HepG2 (cell line): ENCODE data around the gene TMPO. TPM values are rescaled to one million over a fixed set of nuclear protein-coding genes. Genes with fewer than 3 reads are reported as not detected.

Experiments
- ATF1 ChIP-seq: IDR thresholded peaks from 2 replicates; pipeline ENCODE4 v1.6.1; 2016; ENCODE audit warnings: mild to moderate bottlenecking, control low read depth
- DMAP1 ChIP-seq: IDR thresholded peaks from 2 replicates; pipeline ENCODE4 v1.6.1; 2016
- HDAC2 ChIP-seq: sonication (generic); formaldehyde crosslinking; IDR thresholded peaks from 2 replicates; pipeline ENCODE4 v1.4.0; 2020; ENCODE audit warnings: missing genetic modification reagents
- ZNF33A ChIP-seq: sonication (generic); formaldehyde crosslinking; IDR thresholded peaks from 2 replicates; pipeline ENCODE4 v1.5.1; 2020; ENCODE audit warnings: missing genetic modification reagents, mild to moderate bottlenecking, moderate library complexity, borderline replicate concordance
- ZSCAN25 ChIP-seq: sonication (generic); formaldehyde crosslinking; IDR thresholded peaks from 2 replicates; pipeline ENCODE4 v1.8.0; 2022; ENCODE audit warnings: mild to moderate bottlenecking, missing genetic modification reagents
- polyA plus RNA-seq, 8 experiments: library from polyadenylated mRNA; depleted of rRNA in 3 of 8; stranded (reverse) in 7 of 8; unstranded in 1 of 8; fragments of >200 nt; fragmentation: Illumina TruSeq in 4 of 8; extraction: Trizol in 4 of 8; gene quantifications; 2 replicates each; pipeline versions ENCODE4 v1.2.1 to v1.2.3, GENCODE V29; 2011 to 2016; ENCODE audit warnings: low read depth in 4 of 8, missing spikeins in 1 of 8, mixed read lengths in 1 of 8; ENCODE audit not compliant: insufficient read depth in 1 of 8
- total RNA-seq, 5 experiments: library from RNA; depleted of rRNA; stranded (reverse); fragments of >200 nt; fragmentation: Illumina TruSeq; extraction: Trizol; gene quantifications; 2 replicates each; pipeline ENCODE4 v1.2.3, GENCODE V29; 2016; ENCODE audit warnings: low read depth in 1 of 5
- TF ChIP-seq, protein P1 (sequence below), 2 experiments: sonication (generic) in 1 of 2; formaldehyde crosslinking in 1 of 2; IDR thresholded peaks; 2 replicates each; pipeline versions ENCODE4 v1.6.1 to v1.9.0; 2014 to 2022; ENCODE audit warnings: antibody characterized with exemption in 1 of 2, borderline replicate concordance in 1 of 2, inconsistent platforms in 1 of 2, low read depth in 1 of 2, missing genetic modification reagents in 1 of 2
- TF ChIP-seq, protein P2 (sequence below): sonication (generic); formaldehyde crosslinking; conservative IDR thresholded peaks from 2 replicates; pipeline ENCODE4 v1.4.0; 2020; ENCODE audit warnings: mild to moderate bottlenecking, missing genetic modification reagents, moderate library complexity
- TF ChIP-seq, protein P3 (sequence below): sonication (generic); formaldehyde crosslinking; IDR thresholded peaks from 2 replicates; pipeline ENCODE4 v1.8.0; 2022; ENCODE audit warnings: mild to moderate bottlenecking, missing genetic modification reagents, borderline replicate concordance
- TF ChIP-seq, protein P4 (sequence below): IDR thresholded peaks from 2 replicates; pipeline ENCODE4 v1.4.0; 2020; ENCODE audit warnings: mild to moderate bottlenecking, missing genetic modification reagents
- TF ChIP-seq, protein P5 (sequence below): sonication (generic); IDR thresholded peaks from 2 replicates; pipeline ENCODE4 v1.6.1; 2016; ENCODE audit warnings: low read depth, borderline replicate concordance

The TMPO gene
- total and polyA plus RNA-seq, 2 of the 13 experiments (the other 11 are each of a cell fraction or from before 2014, with no cell fraction given): 24.2 to 167 TPM

DNA sequence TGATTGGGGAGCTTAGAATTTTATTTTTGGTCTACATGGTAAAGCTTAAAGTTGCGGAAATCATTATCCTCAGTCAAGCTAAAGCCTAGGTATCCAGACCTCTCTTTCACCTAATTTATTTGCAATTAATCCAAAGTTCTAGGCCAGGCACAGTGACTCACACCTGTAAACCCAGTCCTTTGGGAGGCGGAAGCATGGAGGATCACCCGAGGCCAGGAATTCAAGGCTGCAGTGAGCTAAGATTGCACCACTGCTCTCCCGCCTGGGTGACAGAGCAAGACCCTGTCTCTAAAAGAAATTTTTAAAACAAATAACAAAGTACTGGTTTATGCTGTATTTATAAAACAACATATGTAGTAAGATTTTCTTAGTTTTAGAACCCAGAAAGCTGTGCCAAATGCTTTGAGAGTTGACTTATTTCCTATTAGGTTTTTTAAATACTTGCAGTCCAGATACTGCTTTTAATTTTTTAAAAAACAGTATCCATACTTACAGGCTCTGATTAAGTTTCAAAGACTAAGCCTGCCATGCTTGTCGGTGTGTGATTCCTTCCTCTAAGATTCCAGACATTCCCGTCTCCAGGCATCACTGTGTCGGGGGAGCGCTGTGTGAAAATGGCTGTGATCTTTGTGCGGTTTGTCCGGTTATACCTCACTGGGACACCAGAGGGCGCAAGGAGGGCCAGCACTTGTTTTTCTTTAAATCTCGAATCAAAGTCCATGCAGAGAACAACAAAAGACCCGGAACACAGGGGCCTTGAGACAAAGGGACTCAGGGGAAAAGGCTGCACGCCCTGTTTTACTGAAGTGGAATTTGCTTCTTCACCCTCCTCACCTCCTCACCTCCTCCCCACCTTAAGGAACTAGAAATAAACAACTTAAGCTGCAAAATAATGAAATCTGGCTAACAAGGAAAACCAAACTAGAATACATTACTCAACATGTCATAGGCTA, 24.6 kb upstream of the TMPO start (continued):
- TF ChIP-seq, protein P1, sequence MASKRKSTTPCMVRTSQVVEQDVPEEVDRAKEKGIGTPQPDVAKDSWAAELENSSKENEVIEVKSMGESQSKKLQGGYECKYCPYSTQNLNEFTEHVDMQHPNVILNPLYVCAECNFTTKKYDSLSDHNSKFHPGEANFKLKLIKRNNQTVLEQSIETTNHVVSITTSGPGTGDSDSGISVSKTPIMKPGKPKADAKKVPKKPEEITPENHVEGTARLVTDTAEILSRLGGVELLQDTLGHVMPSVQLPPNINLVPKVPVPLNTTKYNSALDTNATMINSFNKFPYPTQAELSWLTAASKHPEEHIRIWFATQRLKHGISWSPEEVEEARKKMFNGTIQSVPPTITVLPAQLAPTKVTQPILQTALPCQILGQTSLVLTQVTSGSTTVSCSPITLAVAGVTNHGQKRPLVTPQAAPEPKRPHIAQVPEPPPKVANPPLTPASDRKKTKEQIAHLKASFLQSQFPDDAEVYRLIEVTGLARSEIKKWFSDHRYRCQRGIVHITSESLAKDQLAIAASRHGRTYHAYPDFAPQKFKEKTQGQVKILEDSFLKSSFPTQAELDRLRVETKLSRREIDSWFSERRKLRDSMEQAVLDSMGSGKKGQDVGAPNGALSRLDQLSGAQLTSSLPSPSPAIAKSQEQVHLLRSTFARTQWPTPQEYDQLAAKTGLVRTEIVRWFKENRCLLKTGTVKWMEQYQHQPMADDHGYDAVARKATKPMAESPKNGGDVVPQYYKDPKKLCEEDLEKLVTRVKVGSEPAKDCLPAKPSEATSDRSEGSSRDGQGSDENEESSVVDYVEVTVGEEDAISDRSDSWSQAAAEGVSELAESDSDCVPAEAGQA (IDR thresholded peaks at IDR 0.05; ENCODE audit: low read depth): 0 out of 2 replicates have a peak, but pooled peaks have one; percentile 54
- TF ChIP-seq, protein P1 (CRISPR knock-in tag; IDR thresholded peaks at IDR 0.05; ENCODE audit: borderline replicate concordance): no peak
- TF ChIP-seq, protein P2, sequence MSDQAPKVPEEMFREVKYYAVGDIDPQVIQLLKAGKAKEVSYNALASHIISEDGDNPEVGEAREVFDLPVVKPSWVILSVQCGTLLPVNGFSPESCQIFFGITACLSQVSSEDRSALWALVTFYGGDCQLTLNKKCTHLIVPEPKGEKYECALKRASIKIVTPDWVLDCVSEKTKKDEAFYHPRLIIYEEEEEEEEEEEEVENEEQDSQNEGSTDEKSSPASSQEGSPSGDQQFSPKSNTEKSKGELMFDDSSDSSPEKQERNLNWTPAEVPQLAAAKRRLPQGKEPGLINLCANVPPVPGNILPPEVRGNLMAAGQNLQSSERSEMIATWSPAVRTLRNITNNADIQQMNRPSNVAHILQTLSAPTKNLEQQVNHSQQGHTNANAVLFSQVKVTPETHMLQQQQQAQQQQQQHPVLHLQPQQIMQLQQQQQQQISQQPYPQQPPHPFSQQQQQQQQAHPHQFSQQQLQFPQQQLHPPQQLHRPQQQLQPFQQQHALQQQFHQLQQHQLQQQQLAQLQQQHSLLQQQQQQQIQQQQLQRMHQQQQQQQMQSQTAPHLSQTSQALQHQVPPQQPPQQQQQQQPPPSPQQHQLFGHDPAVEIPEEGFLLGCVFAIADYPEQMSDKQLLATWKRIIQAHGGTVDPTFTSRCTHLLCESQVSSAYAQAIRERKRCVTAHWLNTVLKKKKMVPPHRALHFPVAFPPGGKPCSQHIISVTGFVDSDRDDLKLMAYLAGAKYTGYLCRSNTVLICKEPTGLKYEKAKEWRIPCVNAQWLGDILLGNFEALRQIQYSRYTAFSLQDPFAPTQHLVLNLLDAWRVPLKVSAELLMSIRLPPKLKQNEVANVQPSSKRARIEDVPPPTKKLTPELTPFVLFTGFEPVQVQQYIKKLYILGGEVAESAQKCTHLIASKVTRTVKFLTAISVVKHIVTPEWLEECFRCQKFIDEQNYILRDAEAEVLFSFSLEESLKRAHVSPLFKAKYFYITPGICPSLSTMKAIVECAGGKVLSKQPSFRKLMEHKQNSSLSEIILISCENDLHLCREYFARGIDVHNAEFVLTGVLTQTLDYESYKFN: peak; percentile 85
- TF ChIP-seq, protein P3, sequence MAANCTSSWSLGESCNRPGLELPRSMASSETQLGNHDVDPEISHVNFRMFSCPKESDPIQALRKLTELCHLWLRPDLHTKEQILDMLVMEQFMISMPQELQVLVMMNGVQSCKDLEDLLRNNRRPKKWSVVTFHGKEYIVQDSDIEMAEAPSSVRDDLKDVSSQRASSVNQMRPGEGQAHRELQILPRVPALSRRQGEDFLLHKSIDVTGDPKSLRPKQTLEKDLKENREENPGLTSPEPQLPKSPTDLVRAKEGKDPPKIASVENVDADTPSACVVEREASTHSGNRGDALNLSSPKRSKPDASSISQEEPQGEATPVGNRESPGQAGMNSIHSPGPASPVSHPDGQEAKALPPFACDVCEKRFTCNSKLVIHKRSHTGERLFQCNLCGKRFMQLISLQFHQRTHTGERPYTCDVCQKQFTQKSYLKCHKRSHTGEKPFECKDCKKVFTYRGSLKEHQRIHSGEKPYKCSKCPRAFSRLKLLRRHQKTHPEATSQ (CRISPR knock-in tag): peak; percentile 47; the same call in 1 of the 2 replicates
- TF ChIP-seq, protein P4, sequence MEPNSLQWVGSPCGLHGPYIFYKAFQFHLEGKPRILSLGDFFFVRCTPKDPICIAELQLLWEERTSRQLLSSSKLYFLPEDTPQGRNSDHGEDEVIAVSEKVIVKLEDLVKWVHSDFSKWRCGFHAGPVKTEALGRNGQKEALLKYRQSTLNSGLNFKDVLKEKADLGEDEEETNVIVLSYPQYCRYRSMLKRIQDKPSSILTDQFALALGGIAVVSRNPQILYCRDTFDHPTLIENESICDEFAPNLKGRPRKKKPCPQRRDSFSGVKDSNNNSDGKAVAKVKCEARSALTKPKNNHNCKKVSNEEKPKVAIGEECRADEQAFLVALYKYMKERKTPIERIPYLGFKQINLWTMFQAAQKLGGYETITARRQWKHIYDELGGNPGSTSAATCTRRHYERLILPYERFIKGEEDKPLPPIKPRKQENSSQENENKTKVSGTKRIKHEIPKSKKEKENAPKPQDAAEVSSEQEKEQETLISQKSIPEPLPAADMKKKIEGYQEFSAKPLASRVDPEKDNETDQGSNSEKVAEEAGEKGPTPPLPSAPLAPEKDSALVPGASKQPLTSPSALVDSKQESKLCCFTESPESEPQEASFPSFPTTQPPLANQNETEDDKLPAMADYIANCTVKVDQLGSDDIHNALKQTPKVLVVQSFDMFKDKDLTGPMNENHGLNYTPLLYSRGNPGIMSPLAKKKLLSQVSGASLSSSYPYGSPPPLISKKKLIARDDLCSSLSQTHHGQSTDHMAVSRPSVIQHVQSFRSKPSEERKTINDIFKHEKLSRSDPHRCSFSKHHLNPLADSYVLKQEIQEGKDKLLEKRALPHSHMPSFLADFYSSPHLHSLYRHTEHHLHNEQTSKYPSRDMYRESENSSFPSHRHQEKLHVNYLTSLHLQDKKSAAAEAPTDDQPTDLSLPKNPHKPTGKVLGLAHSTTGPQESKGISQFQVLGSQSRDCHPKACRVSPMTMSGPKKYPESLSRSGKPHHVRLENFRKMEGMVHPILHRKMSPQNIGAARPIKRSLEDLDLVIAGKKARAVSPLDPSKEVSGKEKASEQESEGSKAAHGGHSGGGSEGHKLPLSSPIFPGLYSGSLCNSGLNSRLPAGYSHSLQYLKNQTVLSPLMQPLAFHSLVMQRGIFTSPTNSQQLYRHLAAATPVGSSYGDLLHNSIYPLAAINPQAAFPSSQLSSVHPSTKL (CRISPR knock-in tag): peak; percentile 78
- TF ChIP-seq HDAC2 (peak; percentile 70), DMAP1 (CRISPR knock-in tag) (peak; percentile 75; the same call in 1 of the 2 replicates), ZNF33A (0 out of 2 replicates have a peak, but pooled peaks have one; percentile 29), ATF1 (CRISPR knock-in tag) (0 out of 2 replicates have a peak, but pooled peaks have one; percentile 30), ZSCAN25 (peak; percentile 37; the same call in 1 of the 2 replicates)
- TF ChIP-seq, protein P5, sequence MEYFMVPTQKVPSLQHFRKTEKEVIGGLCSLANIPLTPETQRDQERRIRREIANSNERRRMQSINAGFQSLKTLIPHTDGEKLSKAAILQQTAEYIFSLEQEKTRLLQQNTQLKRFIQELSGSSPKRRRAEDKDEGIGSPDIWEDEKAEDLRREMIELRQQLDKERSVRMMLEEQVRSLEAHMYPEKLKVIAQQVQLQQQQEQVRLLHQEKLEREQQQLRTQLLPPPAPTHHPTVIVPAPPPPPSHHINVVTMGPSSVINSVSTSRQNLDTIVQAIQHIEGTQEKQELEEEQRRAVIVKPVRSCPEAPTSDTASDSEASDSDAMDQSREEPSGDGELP: no peak; the same call in 1 of the 2 replicates
